H1 (cell line): Measurements from ENCODE around the gene APBA2. TPM values are rescaled to one million over a fixed set of nuclear protein-coding genes. Genes with fewer than 3 reads are reported as not detected.

Source experiments
- CTCF ChIA-PET: fragments of 300-600 bp; sonication (Branson Sonifier 250); formaldehyde crosslinking; loops from one replicate; lab custom pipeline; 2021; ENCODE audit not compliant: partially characterized antibody; lab: Charles Lee
- POLR2A ChIA-PET: fragments of 300-600 bp; sonication (Branson Sonifier 250); formaldehyde crosslinking; loops from one replicate; lab custom pipeline; 2021; ENCODE audit warnings: inconsistent platforms; ENCODE audit not compliant: partially characterized antibody; lab: Charles Lee
- DNase-seq, 2 experiments: peaks; one replicate each; pipeline versions ENCODE4 v3.0.0 to v3.0.0-alpha.2; 2010 to 2022; ENCODE audit warnings: low spot score in 2 of 2, low read depth in 1 of 2, mixed read lengths in 1 of 2
- FAIRE-seq: peaks from 2 replicates; lab custom pipeline; 2011; peaks lifted over from hg19 to GRCh38; lab: Jason Lieb, UNC
- H2AFZ ChIP-seq: 2 replicates; pipeline ENCODE4 v1.8.1; 2012; ENCODE audit warnings: low read length, inconsistent platforms
- H2AK5ac ChIP-seq: 2 replicates; pipeline ENCODE4 v1.6.1; 2013; ENCODE audit warnings: low read depth, low read length
- H2BK120ac ChIP-seq: replicated peaks from 2 replicates; pipeline ENCODE3; 2013; ENCODE audit warnings: low read depth, low read length, inconsistent platforms
- H2BK12ac ChIP-seq: 2 replicates; pipeline ENCODE4 v1.6.1; 2013; ENCODE audit warnings: low read depth, low read length
- H2BK15ac ChIP-seq: 2 replicates; pipeline ENCODE4 v1.6.1; 2013; ENCODE audit warnings: low read length
- H2BK20ac ChIP-seq: 2 replicates; pipeline ENCODE4 v1.6.1; 2013; ENCODE audit warnings: low read length
- H2BK5ac ChIP-seq: 2 replicates; pipeline ENCODE4 v1.6.1; 2013; ENCODE audit warnings: low read depth, low read length
- H3K14ac ChIP-seq: 2 replicates; pipeline ENCODE4 v1.6.1; 2013; ENCODE audit warnings: inconsistent platforms; ENCODE audit not compliant: insufficient read length
- H3K18ac ChIP-seq: 2 replicates; pipeline ENCODE4 v1.6.1; 2013; ENCODE audit warnings: low read length; ENCODE audit errors: extremely low read depth
- H3K23ac ChIP-seq: 2 replicates; pipeline ENCODE4 v1.6.1; 2013; ENCODE audit warnings: inconsistent platforms; ENCODE audit not compliant: insufficient read length
- H3K23me2 ChIP-seq: 2 replicates; pipeline ENCODE4 v1.6.1; 2013; ENCODE audit warnings: low read depth, low read length
- H3K27ac ChIP-seq: 2 replicates; pipeline ENCODE4 v1.6.1; 2011; ENCODE audit warnings: low read depth, low read length, inconsistent platforms
- H3K27me3 ChIP-seq, 4 experiments: replicated peaks in 1 of 4; 1 replicate in 1 of 4; 2 replicates in 3 of 4; pipeline versions ENCODE4 v1.6.1 to v1.8.1; 2011 to 2013; ENCODE audit warnings: low read length in 3 of 4, mild to moderate bottlenecking in 3 of 4, inconsistent platforms in 2 of 4, mixed read lengths in 2 of 4, moderate library complexity in 1 of 4; ENCODE audit not compliant: control insufficient read depth in 3 of 4, insufficient read depth in 3 of 4; ENCODE audit errors: extremely low read depth in 1 of 4
- H3K36me3 ChIP-seq, 4 experiments: 2 replicates each; pipeline versions ENCODE4 v1.6.1 to v1.8.1; 2011 to 2013; ENCODE audit warnings: mild to moderate bottlenecking in 4 of 4, low read length in 3 of 4, moderate library complexity in 2 of 4, control low read depth in 1 of 4, inconsistent platforms in 1 of 4; ENCODE audit not compliant: insufficient read depth in 4 of 4, control insufficient read depth in 2 of 4
- H3K4ac ChIP-seq: replicated peaks from 2 replicates; pipeline ENCODE3; 2013; ENCODE audit warnings: low read length, low read depth, mixed read lengths, inconsistent platforms; ENCODE audit not compliant: insufficient read length
- H3K4me1 ChIP-seq, 4 experiments: replicated peaks in 1 of 4; 1 replicate in 1 of 4; 2 replicates in 3 of 4; pipeline versions ENCODE4 v1.6.1 to v1.8.1; 2011 to 2013; ENCODE audit warnings: low read length in 3 of 4, inconsistent platforms in 2 of 4, mixed read lengths in 1 of 4; ENCODE audit not compliant: insufficient read depth in 4 of 4, control insufficient read depth in 3 of 4
- H3K4me2 ChIP-seq, 2 experiments: 2 replicates each; pipeline versions ENCODE4 v1.6.1 to v1.8.1; 2011 to 2013; ENCODE audit warnings: low read depth in 2 of 2, low read length in 2 of 2, control low read depth in 1 of 2, inconsistent platforms in 1 of 2, mild to moderate bottlenecking in 1 of 2; ENCODE audit not compliant: insufficient read depth in 1 of 2
- H3K4me3 ChIP-seq, 4 experiments: fragments of 200-600, 300-600 bp in 1 of 4; sonication (generic), shearing (Covaris generic), sonication (Bioruptor Twin) in 1 of 4; 2 replicates each; pipeline versions ENCODE4 v1.5.1 to v1.8.1; 2011 to 2016; ENCODE audit warnings: low read length in 4 of 4, low read depth in 3 of 4, control low read depth in 2 of 4, inconsistent platforms in 2 of 4, mild to moderate bottlenecking in 2 of 4, mixed read lengths in 1 of 4, moderate library complexity in 1 of 4; ENCODE audit not compliant: insufficient read depth in 2 of 4; ENCODE audit errors: extremely low read depth in 1 of 4
- H3K56ac ChIP-seq: replicated peaks from 2 replicates; pipeline ENCODE3; 2013; ENCODE audit warnings: low read depth, mild to moderate bottlenecking, mixed read lengths, low read length, inconsistent platforms; ENCODE audit not compliant: insufficient read length
- H3K79me1 ChIP-seq: 2 replicates; pipeline ENCODE4 v1.6.1; 2013; ENCODE audit warnings: low read depth, low read length, control low read depth
- H3K79me2 ChIP-seq, 2 experiments: 2 replicates each; pipeline versions ENCODE4 v1.6.1 to v1.8.1; 2012 to 2013; ENCODE audit warnings: low read length in 2 of 2, mild to moderate bottlenecking in 2 of 2, inconsistent platforms in 1 of 2; ENCODE audit not compliant: insufficient read depth in 2 of 2, control insufficient read depth in 1 of 2
- H3K9ac ChIP-seq, 4 experiments: replicated peaks in 1 of 4; 1 replicate in 1 of 4; 2 replicates in 3 of 4; pipeline versions ENCODE4 v1.6.1 to v1.8.1; 2011 to 2013; ENCODE audit warnings: low read depth in 3 of 4, low read length in 3 of 4, control low read depth in 2 of 4, mild to moderate bottlenecking in 2 of 4, moderate library complexity in 2 of 4, inconsistent platforms in 1 of 4; ENCODE audit errors: extremely low read depth in 1 of 4
- H3K9me3 ChIP-seq, 2 experiments: 2 replicates each; pipeline versions ENCODE4 v1.6.1 to v1.8.1; 2012 to 2013; ENCODE audit warnings: mild to moderate bottlenecking in 2 of 2, moderate library complexity in 2 of 2, control low read depth in 1 of 2, inconsistent platforms in 1 of 2, low read depth in 1 of 2, low read length in 1 of 2, mixed read lengths in 1 of 2; ENCODE audit not compliant: insufficient read depth in 2 of 2
- H4K20me1 ChIP-seq, 2 experiments: replicated peaks in 1 of 2; 2 replicates each; pipeline versions ENCODE3 to v1.8.1; 2011 to 2013; ENCODE audit warnings: inconsistent platforms in 2 of 2, low read length in 2 of 2, mild to moderate bottlenecking in 1 of 2; ENCODE audit not compliant: insufficient read depth in 2 of 2, control insufficient read depth in 1 of 2
- H4K5ac ChIP-seq: 2 replicates; pipeline ENCODE4 v1.6.1; 2013; ENCODE audit warnings: low read length, low read depth, mixed read lengths, inconsistent platforms; ENCODE audit not compliant: insufficient read length
- H4K8ac ChIP-seq: 2 replicates; pipeline ENCODE4 v1.8.0; 2013; ENCODE audit warnings: mild to moderate bottlenecking, moderate library complexity, low read length, inconsistent platforms; ENCODE audit not compliant: insufficient read depth; ENCODE audit errors: extremely low read depth
- H4K91ac ChIP-seq: replicated peaks from 2 replicates; pipeline ENCODE3; 2013; ENCODE audit warnings: low read length, mixed read lengths, inconsistent platforms; ENCODE audit not compliant: insufficient read length
- BRCA1 ChIP-seq: IDR thresholded peaks from 2 replicates; pipeline ENCODE4 v1.6.1; 2012; ENCODE audit warnings: low read depth, low read length, improper control_type of control experiment
- CHD1 ChIP-seq: IDR thresholded peaks from 2 replicates; pipeline ENCODE4 v1.6.1; 2012; ENCODE audit warnings: low read depth, low read length, improper control_type of control experiment
- CHD2 ChIP-seq: IDR thresholded peaks from 2 replicates; pipeline ENCODE4 v1.6.1; 2012; ENCODE audit warnings: low read length, improper control_type of control experiment
- GTF2F1 ChIP-seq: IDR thresholded peaks from 2 replicates; pipeline ENCODE4 v1.6.1; 2012; ENCODE audit warnings: low read depth, low read length, improper control_type of control experiment, borderline replicate concordance
- RAD21 ChIP-seq, 2 experiments: IDR thresholded peaks in 1 of 2; conservative IDR thresholded peaks in 1 of 2; 2 replicates each; pipeline ENCODE4 v1.6.1; 2011; ENCODE audit warnings: low read depth in 2 of 2, low read length in 2 of 2, improper control_type of control experiment in 1 of 2, inconsistent platforms in 1 of 2, mild to moderate bottlenecking in 1 of 2, moderate library complexity in 1 of 2
- RXRA ChIP-seq: IDR thresholded peaks from 2 replicates; pipeline ENCODE4 v1.6.1; 2011; ENCODE audit warnings: low read depth, mild to moderate bottlenecking, low read length, moderate library complexity; ENCODE audit not compliant: insufficient read depth
- SIN3A ChIP-seq, 2 experiments: IDR thresholded peaks in 1 of 2; conservative IDR thresholded peaks in 1 of 2; 2 replicates each; pipeline ENCODE4 v1.6.1; 2011 to 2012; ENCODE audit warnings: low read length in 2 of 2, improper control_type of control experiment in 1 of 2, low read depth in 1 of 2, mild to moderate bottlenecking in 1 of 2
- SP1 ChIP-seq: IDR thresholded peaks from 2 replicates; pipeline ENCODE4 v1.6.1; 2011; ENCODE audit warnings: low read depth, low read length
- SP2 ChIP-seq: IDR thresholded peaks from 2 replicates; pipeline ENCODE4 v1.6.1; 2012; ENCODE audit warnings: mild to moderate bottlenecking, low read length, inconsistent platforms
- TAF1 ChIP-seq: IDR thresholded peaks from 2 replicates; pipeline ENCODE4 v1.6.1; 2011; ENCODE audit warnings: mild to moderate bottlenecking, low read depth, low read length
- TCF12 ChIP-seq: IDR thresholded peaks from 2 replicates; pipeline ENCODE4 v1.6.1; 2011; ENCODE audit warnings: low read depth, mild to moderate bottlenecking, low read length
- ZNF274 ChIP-seq: IDR thresholded peaks from 2 replicates; pipeline ENCODE4 v1.7.0; 2012; ENCODE audit warnings: low read length, borderline replicate concordance; ENCODE audit errors: extremely low read depth
- WGBS, 2 experiments: shearing (Covaris generic) in 1 of 2; methylation state at CpG; one replicate each; pipeline versions ENCODE4 v1.1.6 to v1.1.7; 2013 to 2015; ENCODE audit warnings: low lambda C conversion rate in 2 of 2, mixed read lengths in 2 of 2, inconsistent platforms in 1 of 2, low coverage in 1 of 2, missing lambda C conversion rate in 1 of 2; ENCODE audit not compliant: insufficient replicate concordance in 2 of 2, insufficient coverage in 1 of 2, insufficient read length in 1 of 2; ENCODE audit errors: extremely low coverage in 1 of 2, missing lambda C conversion rate in 1 of 2; 5-methylcytosine and 5-hydroxymethylcytosine counted together
- polyA plus RNA-seq, 7 experiments: library from polyadenylated mRNA; depleted of rRNA in 3 of 7; stranded (reverse) in 5 of 7; unstranded in 2 of 7; fragments of >200 nt in 5 of 7; fragments of 200-250 nt in 2 of 7; gene quantifications; 1 replicate in 5 of 7; 2 replicates in 1 of 7; 4 replicates in 1 of 7; pipeline versions ENCODE4 v1.2.1 to v1.2.3, GENCODE V29; 2011 to 2013; ENCODE audit warnings: missing spikeins in 2 of 7, mixed read lengths in 2 of 7
- total RNA-seq: library from RNA; stranded (reverse); fragmentation: NEBNext Ultra II Directional; extraction: Animal tissue kit (Norgen Biotek cat#: 25700); gene quantifications from 2 replicates; pipeline ENCODE4 v1.2.1, GENCODE V29; 2021
- TF ChIP-seq, protein P1 (sequence below): IDR thresholded peaks from 2 replicates; pipeline ENCODE4 v1.6.1; 2012; ENCODE audit warnings: inconsistent platforms

APBA2 gene
- total and polyA plus RNA-seq, 2 of the 8 experiments (the other 6 are each of a cell fraction or from before 2014, with no cell fraction given), result 15.5 to 19.0 TPM

DNA sequence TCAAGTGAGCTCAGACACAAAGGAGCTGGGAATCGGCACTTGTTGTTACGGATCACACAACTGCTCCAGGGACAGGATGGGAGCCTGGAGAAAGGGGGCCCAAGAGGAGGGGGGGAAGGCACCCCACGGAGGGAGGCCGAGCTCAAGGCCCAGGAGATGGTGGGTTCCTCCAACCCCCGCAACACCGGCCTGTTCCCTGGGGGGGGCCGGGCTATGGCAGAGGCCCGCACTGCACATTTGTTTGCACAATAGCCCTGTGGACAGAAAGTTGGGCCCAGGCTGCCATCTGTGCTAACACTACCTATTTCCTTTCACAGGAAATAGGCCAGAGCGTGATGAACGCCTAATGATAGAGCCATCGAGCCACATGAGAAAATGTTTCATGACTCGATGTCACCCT is 236.7 kb downstream of the APBA2 start:
- no peak for TF ChIP-seq RXRA
- TF ChIP-seq CHD2, result no peak
- TF ChIP-seq RAD21 (IDR thresholded peaks at IDR 0.05 in 1 of 2, conservative IDR thresholded peaks at IDR 0.05 in 1 of 2; ENCODE audit: low read depth in 2 of 2, low read length in 2 of 2), result no peak
- no peak for TF ChIP-seq SIN3A (conservative IDR thresholded peaks at IDR 0.05 in 1 of 2, IDR thresholded peaks at IDR 0.05 in 1 of 2; ENCODE audit: low read depth in 1 of 2, low read length in 2 of 2)
- no peak for TF ChIP-seq TAF1
- TF ChIP-seq SP1, result no peak
- TF ChIP-seq TCF12, result no peak
- no peak for TF ChIP-seq ZNF274
- TF ChIP-seq GTF2F1, result no peak
- TF ChIP-seq BRCA1, result no peak
- no peak for TF ChIP-seq SP2
- TF ChIP-seq, protein P1, sequence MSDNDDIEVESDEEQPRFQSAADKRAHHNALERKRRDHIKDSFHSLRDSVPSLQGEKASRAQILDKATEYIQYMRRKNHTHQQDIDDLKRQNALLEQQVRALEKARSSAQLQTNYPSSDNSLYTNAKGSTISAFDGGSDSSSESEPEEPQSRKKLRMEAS, result no peak
- TF ChIP-seq CHD1, result no peak
- Histone ChIP-seq H3K4me2 (no peak overlapping the region), H4K5ac (no peak overlapping the region)

More for the DNA sequence above, 236.7 kb downstream of the APBA2 start:
- no peak overlapping the region for H2BK15ac ChIP-seq
- DNase-seq, result no peak
- no peak overlapping the region for H3K14ac ChIP-seq
- H2BK20ac ChIP-seq, result no peak overlapping the region
- no peak overlapping the region for H2BK12ac ChIP-seq
- H3K23ac ChIP-seq, result no peak overlapping the region
- no peak overlapping the region for H2AK5ac ChIP-seq
- no peaks in the 10 kb centered on the region for H3K79me1 ChIP-seq
- no peak overlapping the region for H3K18ac ChIP-seq
- no peaks in the 10 kb centered on the region for H3K23me2 ChIP-seq
- no peak for FAIRE-seq
- no peak overlapping the region for H3K27ac ChIP-seq
- H3K4me1 ChIP-seq, result peaks cover 0 to 2% (median 0%) of the 10 kb centered on the region in 4 experiments; a peak in 4 of 7 replicates
- no peak overlapping the region for H3K9ac ChIP-seq
- H3K79me2 ChIP-seq, result no peaks in the 10 kb centered on the region
- H4K20me1 ChIP-seq, result no peaks in the 10 kb centered on the region
- no peaks in the 10 kb centered on the region; a peak in 1 of 8 replicates for H3K36me3 ChIP-seq
- H3K27me3 ChIP-seq, result no peaks in the 10 kb centered on the region
- H3K56ac ChIP-seq, result no peak overlapping the region
- CTCF ChIA-PET, result interaction anchor here (1.5 to 3.0 kb wide), 3 partner anchors 17 to 32 kb away, joined by 5 to 27 read pairs (median 8); no protein-coding TSS in a partner anchor
- H3K9me3 ChIP-seq, result no peaks in the 10 kb centered on the region
- no peak overlapping the region for H2BK120ac ChIP-seq
- no peak overlapping the region for H4K91ac ChIP-seq
- POLR2A ChIA-PET, result interaction anchor here (1.0 kb wide), 1 partner anchor 18 kb away, joined by 3 read pairs; no protein-coding TSS in a partner anchor
- H4K8ac ChIP-seq, result no peak overlapping the region
- H2AFZ ChIP-seq, result no peak overlapping the region
- no peak overlapping the region for H3K4me3 ChIP-seq
- H3K4ac ChIP-seq, result no peak overlapping the region
- 88% methylated on average over 8 of the region's 12 CpGs; no CpG with 5 or more reads in 1 of the 2 experiments for WGBS, 2 experiments
- no peak overlapping the region for H2BK5ac ChIP-seq
